Measurements from ENCODE around the gene NPTXR.

NPTXR gene

GRCh38 chr22:38852522-38852921, 8.7 kb upstream of the NPTXR start:
- DNase-seq (ENCODE audit: low read depth): no peak

GRCh38 chr22:38850941-38851849, 7.4 kb upstream of the NPTXR start:
- no peak for DNase-seq (ENCODE audit: low read depth)

- no peak for DNase-seq (ENCODE audit: low read depth)
Observed at GRCh38 chr22:38850399-38850798, 6.6 kb upstream of the NPTXR start.

- DNase-seq (ENCODE audit: low read depth): no peak
Observed at GRCh38 chr22:38849811-38850210, 6.0 kb upstream of the NPTXR start.

DNA sequence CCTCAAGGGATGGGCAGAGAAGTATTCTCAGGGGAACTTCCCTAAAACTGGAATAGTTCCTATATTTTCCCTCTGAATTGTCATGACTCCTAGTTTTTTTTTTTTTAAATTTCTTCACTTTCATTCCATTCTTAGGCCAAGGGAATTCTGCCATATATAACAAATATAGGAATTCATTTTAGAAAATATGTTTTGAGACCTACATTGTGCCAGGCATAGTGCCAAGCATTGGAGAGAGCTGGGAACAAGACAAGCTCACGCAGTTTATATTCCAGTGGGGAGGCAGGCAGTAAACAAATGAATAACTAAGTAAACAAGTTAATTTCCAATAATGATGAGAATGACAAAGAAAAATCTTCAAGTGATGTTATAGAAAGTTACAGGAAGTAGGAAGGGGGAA, 2.6 kb upstream of the NPTXR start:
- no peak for DNase-seq (ENCODE audit: low read depth)

DNA sequence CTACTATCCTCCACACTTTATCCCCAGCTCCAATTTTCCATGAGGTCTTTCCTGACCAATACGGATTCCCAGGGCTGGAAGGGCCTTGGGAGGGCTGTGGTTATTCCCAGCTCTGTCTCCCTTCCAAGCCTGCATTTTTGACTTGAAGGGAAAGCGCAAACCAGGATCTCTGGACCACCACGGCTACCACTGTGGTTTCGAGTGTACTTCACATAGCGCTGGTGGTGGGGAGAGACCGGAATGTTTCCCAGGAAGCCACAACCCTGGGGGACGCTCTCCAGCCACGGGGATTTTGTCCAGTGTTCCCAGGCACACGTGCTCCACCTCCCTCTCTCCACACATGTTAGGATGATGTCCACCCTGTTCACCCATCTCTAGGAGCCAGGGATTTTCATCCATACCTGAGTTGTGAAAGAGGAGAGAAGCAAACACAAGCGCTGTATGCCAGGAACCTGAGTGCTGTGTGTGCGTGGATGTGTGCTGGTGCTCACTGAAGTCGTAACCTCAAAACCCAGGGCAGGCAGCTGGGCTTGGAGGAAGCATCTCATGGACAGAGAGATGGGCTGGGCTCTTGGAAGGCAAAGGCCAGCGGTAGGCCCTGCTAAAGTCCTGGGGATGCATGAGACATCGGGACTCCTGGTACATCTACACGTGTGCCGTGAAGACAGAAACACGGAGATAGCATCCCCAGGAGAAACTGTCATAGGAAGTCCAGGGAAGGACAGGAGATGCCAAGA, 1.3 kb upstream of the NPTXR start:
- DNase-seq (ENCODE audit: low read depth): no peak

DNA sequence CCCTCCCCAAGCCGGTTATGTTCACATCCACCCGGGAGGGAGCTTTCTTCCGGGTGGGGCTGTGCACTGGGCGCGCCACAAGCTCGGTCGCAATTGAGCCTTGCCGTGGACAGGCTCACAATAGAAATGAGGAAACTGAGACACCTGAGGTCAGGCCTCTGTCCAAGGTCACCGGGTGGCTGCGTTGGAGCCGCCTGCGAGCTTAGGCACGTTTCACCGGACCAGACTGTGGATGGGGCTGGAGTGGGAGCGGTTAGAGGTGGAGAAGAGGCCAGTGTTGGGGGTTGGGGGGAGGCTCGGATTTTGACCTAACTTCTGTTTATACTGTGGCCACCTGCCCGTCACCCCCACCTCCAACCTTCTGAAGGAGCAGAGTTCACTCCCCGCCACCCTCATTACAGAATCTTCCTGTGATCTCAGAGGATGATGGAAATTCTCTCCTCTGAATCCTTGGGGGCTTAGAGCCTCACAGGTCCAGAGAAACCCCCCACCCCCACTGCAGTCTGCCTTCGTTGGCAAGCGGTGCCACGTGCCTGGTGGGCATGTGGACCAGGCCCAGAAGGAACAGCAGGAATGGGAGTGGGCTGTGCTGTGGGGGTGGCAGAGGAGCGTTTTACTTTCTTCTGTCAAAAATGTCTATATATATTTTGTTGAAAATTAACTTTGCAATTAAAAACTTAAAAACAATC, 631 bp upstream of the NPTXR start:
- no peak for DNase-seq (ENCODE audit: low read depth)

- peak; percentile 26 for DNase-seq (ENCODE audit: low read depth)
Observed at GRCh38 chr22:38843201-38843656, 599 bp downstream of the NPTXR start.

DNA sequence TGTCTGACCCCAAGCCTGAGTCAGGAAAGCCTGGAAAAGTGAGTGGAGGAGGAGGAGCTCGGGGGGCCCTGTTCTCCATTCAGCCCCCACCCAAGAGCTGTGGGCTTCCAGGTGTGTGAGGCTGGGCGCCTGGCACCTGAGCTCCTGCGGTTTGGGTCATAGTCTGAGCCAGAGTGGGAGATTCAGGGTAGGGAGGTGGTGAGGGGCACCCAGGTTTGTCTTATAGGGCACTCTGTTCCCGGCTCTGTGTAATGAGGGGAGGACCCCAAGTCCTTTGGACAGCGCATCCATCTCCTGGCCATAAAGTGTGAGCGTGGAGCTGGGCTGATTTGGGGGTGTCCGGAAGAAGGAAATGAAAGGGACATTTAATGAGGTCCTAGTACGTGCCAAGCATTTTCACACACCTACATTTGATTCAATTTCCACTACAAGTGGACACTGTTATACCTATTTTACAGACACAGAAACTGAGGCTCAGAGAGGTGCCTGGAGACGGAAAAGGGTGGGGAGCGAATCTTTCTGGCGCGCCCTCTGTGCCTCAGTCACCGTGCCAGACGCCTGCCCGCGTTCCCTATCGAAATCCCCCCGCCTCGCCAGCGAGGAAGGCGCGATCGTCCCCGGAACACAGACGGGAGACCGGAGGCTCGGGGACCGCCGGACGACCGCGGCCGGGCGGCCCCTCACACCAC, 1.2 kb downstream of the NPTXR start:
- no peak for DNase-seq (ENCODE audit: low read depth)

- DNase-seq (ENCODE audit: low read depth): no peak
Observed at GRCh38 chr22:38841635-38842034, 2.2 kb downstream of the NPTXR start.

DNA sequence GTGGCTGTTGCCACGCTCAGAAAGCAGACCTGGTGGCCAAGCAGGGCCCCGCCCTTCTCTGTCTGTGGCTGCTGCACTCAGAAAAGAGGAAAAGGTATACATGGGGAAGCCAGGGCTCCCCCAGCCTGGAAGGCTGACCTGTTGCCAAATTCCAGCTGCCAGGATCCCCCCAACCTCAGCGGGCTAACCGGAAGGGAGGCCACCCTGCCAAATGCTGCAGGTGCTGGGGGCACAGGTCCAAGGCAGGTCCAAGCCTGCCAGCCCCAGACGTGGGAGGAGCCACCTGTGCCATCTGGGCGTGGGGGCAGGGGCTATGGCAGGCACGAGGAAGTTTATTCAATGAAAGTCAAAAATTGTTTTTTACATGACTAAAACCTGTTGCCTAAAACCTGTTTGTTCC, 2.6 kb downstream of the NPTXR start:
- no peak for DNase-seq (ENCODE audit: low read depth)

- DNase-seq (ENCODE audit: low read depth): no peak
Observed at GRCh38 chr22:38840129-38840528, 3.7 kb downstream of the NPTXR start.

GRCh38 chr22:38839686-38840085, 4.1 kb downstream of the NPTXR start:
- no peak for DNase-seq (ENCODE audit: low read depth)

DNA sequence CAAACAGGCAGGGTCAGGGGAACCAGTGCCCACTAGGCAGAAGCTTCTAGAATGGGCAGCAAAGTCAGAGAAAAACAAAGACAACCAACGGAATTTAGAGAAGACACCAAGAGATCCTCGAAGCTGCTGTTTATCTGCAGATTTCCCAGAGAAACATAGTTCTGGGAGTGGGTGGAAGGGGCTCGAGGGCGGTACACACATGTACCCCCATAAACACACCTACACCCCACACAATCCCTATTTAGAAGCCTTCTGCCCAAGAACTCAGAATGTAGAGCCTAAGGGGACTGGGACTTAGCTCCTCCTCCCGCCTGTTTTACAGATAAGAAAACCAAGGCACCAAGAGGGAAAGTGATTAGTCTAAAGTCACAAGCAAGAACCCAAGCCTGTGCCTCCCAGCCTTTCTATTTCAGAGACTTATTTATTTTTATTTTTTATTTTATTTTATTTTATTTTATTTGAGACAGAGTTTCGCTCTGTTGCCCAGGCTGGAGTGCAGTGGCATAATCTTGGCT, 6.4 kb downstream of the NPTXR start:
- DNase-seq (ENCODE audit: low read depth): no peak

GRCh38 chr22:38835888-38836301, 7.9 kb downstream of the NPTXR start:
- no peak for DNase-seq (ENCODE audit: low read depth)

DNA sequence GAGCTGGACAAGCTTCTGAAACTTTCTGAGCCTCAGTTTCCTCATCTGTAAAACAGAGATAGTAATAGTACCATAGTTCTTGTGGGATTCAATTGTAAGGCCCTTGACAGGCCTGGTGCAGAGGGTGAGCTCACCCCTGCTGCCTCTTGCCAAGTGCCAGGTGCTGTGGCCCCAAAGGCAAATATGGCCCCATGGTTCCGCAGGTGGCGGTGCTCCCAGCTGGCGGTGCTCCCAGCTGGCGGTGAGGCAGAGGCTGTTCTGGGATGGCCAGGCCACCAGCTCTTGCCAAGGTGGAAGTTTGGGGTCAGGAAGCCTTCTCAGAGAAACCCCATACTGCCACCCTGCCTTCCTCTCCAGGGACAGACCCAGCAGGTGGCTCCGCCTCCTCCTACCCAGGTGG, 8.8 kb downstream of the NPTXR start:
- no peak for DNase-seq (ENCODE audit: low read depth)

DNA sequence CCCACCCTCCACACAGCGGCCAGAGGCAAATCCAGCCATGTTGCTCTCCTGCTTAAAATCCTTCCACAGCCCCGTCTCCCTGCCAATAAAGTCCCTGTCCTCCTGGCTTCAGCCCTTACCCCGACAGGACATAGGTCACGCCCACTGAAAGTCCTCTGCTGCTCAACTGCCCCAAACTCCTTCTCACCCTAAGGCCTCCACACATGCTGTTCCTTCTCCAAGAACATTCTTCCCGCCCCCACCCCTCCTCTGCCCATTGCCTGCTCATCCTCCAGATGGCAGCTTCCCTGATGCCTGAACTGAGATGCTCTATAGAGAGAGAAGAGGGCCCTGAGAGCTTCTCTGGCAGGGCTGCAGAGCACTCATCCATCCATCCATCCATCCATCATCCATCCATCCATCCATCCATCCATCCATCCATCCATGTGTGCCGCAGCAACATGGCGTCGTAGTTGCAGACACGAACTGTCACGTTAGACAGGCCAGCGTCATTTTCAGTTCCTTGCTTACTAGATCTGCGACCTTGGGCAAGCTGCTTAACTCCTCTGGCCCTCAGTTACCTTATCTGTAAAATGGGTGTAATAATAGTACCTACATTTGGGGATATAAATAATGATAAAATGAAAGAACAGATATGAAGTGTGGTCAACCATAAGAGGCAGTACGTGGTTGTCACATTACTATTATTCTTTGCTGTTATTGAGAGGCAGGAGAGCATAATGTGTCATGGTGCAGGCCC, 9.4 kb downstream of the NPTXR start:
- DNase-seq (ENCODE audit: low read depth): no peak

DNA sequence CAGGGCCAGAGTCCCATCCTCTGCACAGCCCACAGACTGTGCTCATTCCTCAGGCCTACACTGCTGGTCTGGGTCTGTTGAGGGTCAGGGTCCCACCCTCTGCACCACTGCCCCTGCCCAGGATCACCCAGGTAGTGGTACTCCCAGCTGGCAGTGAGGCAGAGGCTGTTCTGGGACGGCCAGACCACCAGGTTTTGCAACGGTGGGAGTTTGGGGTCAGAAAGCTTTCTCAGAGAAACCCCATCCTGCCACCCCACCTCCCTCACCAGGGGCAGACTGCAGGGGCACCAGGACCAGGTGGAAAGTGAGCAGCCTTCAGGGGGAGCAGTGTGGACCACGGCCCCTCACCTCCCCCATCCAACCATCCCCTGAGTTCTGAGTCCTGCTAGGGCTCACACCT, 10.8 kb downstream of the NPTXR start:
- no peak for DNase-seq (ENCODE audit: low read depth)

DNA sequence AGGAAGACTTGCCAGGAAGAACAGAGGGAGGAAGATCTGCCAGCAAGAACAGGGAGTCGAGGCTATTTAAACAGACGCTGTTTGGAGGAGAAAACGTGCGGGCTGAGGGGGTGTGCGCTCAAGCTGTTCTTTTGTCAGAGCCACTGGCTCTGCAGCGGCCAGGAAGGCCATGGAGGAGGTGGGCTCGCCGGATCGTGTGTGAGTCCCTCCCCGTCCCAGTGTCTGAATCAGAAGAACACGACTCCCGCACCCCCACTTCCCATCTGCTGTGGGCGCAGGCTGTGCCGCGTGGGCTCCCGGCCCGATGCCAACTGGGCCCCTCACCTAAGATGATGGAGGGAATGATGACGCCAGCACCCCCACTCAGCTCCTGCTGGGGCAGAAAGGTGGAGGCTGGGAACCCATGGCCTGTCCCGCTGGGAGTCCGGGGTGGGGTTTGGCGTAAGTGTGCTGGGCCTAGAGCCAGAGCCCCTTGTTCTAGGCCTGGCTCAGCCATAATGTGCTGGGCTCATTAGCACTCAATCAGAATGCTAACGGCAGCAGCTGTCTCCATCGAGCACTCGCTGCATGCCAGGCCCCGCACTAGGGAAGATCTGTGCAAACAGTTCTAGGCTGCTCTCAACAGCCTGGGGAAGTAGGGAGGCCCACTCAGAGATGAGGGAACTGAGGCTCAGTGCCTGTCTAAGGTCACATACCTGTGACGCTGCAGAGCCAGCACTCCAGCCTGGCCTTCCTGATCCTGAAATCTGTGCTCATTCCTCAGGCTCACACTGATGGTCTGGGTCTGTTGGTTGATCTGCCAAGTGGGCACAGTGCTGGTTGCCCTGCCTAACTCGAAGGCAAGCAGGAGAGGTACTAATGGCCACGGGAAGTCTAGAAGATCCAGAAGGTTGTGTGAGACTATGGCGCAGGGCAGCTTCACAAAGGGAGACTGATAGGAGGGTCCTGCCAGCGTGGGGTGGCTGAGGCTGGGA, 11.5 kb downstream of the NPTXR start:
- no peak for DNase-seq (ENCODE audit: low read depth)

Measured in stimulated activated CD8-positive, alpha-beta memory T cell treated with anti-CD3 and anti-CD28 coated beads, Interleukin-12 subunit alpha, Interleukin-12 subunit beta, amount 100 ng/mL, for 4 hours (primary cell).